ENCODE data around the gene RALB.

RALB gene

GRCh38 chr2:120237491-120237902 lies 15.2 kb upstream of the RALB start:
- DNase-seq (ENCODE audit: low read depth): peak; percentile 51
- in situ Hi-C loops (cut with HindIII; ENCODE audit: low sequenced_read_pairs): no loop called here
- no peak overlapping the region for H3K4me3 ChIP-seq (ENCODE audit: low read depth, low read length)
- no peak for TF ChIP-seq CTCF (IDR thresholded peaks at IDR 0.05; ENCODE audit: low read depth, low read length, missing control alignments)

GRCh38 chr2:120238728-120239487 lies 13.7 kb upstream of the RALB start:
- TF ChIP-seq CTCF (IDR thresholded peaks at IDR 0.05; ENCODE audit: low read depth, low read length, missing control alignments): no peak
- no peak overlapping the region for H3K4me3 ChIP-seq (ENCODE audit: low read depth, low read length)
- in situ Hi-C loops (cut with HindIII; ENCODE audit: low sequenced_read_pairs): no loop called here
- no peak for DNase-seq (ENCODE audit: low read depth)

GRCh38 chr2:120239488-120240287 lies 13.0 kb upstream of the RALB start:
- no peak overlapping the region for H3K4me3 ChIP-seq (ENCODE audit: low read depth, low read length)
- peak; percentile 78 for DNase-seq (ENCODE audit: low read depth)
- TF ChIP-seq CTCF (IDR thresholded peaks at IDR 0.05; ENCODE audit: low read depth, low read length, missing control alignments): peak; percentile 4
- in situ Hi-C loops (cut with HindIII; ENCODE audit: low sequenced_read_pairs): no loop called here

- no peak for DNase-seq (ENCODE audit: low read depth)
- in situ Hi-C loops (cut with HindIII; ENCODE audit: low sequenced_read_pairs): no loop called here
- no peak overlapping the region for H3K4me3 ChIP-seq (ENCODE audit: low read depth, low read length)
- TF ChIP-seq CTCF (IDR thresholded peaks at IDR 0.05; ENCODE audit: low read depth, low read length, missing control alignments): no peak
Measured at GRCh38 chr2:120240901-120241429, 11.7 kb upstream of the RALB start.

- TF ChIP-seq CTCF (IDR thresholded peaks at IDR 0.05; ENCODE audit: low read depth, low read length, missing control alignments): no peak
- in situ Hi-C loops (cut with HindIII; ENCODE audit: low sequenced_read_pairs): no loop called here
- DNase-seq (ENCODE audit: low read depth): no peak
- H3K4me3 ChIP-seq (ENCODE audit: low read depth, low read length): no peak overlapping the region
Measured at GRCh38 chr2:120241684-120242083, 11.0 kb upstream of the RALB start.

- no peak for DNase-seq (ENCODE audit: low read depth)
- no peak overlapping the region for H3K4me3 ChIP-seq (ENCODE audit: low read depth, low read length)
- in situ Hi-C loops (cut with HindIII; ENCODE audit: low sequenced_read_pairs): no loop called here
- no peak for TF ChIP-seq CTCF (IDR thresholded peaks at IDR 0.05; ENCODE audit: low read depth, low read length, missing control alignments)
Measured at GRCh38 chr2:120243211-120243610, 9.4 kb upstream of the RALB start.

Measured in astrocyte of the cerebellum (primary cell).